ENCODE measurements around the gene HDAC3.

Gene HDAC3

GRCh38 chr5:141603923-141604717, 32.5 kb downstream of the HDAC3 start:
- no peak for DNase-seq (ENCODE audit: low read depth in 1 of 2, low spot score in 1 of 2)

DNA sequence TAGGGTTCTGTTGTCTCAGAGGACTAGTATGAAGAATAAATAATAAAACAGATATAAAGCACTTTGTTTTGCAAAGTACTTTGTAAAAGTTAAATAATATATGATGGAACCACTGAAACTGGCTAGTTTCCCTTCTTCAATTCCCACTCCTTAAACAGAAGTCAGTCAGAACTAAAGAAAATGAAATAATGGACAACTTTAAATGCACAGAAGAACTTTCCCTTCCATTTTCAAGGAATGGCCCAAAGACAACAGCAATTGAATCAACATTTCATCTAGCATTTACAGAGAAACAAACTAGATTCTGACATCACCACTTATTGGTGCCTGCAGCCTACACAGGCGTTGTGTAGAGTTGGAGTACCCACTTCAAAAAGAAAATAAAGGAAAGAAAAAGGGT, 34.0 kb downstream of the HDAC3 start:
- no peak for DNase-seq (ENCODE audit: low read depth in 1 of 2, low spot score in 1 of 2)

DNA sequence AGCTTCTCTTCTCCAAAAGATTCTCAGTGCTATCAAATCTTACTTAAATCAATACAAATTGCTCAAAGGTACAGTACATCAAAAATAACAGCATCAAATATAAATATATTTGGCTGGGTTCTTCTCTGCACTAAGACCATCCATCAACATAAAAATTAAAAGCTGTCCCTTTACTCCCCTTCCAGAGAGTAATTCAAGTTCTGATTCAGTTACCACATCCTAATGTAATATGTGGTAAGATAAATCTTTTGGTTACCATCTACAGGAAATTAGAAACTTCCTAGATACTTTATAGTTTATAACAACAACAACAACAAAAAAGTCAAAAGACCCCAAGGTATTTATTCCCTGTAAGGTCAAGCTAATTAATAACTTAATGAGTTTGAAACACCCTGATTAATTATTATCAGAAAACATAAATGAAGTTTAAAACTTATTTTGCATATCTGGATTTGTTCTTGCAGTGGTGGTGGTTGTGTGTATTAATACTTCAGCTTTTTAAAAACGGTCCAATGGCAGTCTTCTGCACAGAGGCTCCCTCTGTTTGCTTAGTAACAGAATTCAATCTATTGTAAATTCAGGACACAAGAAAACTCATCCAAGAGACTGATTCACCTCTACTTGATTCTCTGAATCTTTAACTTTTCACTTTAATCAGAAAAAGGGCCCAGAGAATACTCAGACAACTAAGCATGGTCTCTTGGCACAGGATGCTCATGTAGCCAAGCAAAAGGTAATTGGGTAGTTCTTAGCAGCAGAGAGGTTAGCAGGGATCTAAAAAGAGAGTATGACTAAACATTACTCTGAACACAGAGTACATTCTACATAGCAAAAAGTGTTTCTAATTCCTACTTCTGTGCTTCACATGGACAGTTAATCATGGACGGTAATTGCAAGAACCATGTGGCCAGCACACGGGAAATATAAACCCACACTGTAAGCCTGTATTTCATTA, 38.0 kb downstream of the HDAC3 start:
- DNase-seq (ENCODE audit: low read depth in 1 of 2, low spot score in 1 of 2), result no peak

GRCh38 chr5:141597814-141598213, 38.8 kb downstream of the HDAC3 start:
- no peak for DNase-seq (ENCODE audit: low read depth in 1 of 2, low spot score in 1 of 2)

DNA sequence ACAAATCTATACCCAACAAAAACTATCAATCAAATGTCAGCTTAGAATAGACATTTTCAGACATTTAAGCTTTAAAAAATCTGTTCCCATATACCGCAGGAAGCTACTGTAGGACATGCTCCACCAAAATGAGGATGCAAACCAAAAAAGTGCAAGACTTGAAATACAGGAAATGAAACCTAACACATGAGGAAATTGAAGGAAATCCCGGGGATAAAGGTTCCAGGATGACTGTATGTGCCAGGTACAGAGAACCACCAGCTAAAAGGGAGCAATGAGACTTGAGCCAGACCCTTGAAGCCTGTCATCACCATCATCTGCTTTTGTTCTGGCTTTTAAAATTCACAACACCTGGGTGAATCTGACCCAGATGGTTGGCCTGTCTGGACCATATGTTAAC, 39.3 kb downstream of the HDAC3 start:
- DNase-seq (ENCODE audit: low read depth in 1 of 2, low spot score in 1 of 2), result no peak

DNA sequence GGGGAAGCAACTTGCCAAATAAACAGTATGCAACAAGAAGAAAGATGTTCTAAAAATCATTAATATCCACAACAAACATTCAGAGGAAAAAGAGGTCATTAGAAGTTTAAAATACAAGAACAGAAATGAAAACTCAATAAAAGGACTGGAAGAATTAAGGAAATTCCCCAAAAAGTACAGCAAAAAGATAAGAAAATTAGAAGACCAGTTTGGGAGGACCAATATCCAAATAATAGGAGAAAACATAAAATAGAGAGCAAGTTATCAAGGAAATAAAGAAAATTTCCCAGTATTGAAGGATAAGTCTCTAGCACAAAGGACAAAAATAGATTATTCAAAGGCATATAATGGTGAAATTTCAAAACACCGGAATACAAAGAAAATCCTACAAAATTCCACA, 39.8 kb downstream of the HDAC3 start:
- DNase-seq (ENCODE audit: low read depth in 1 of 2, low spot score in 1 of 2), result no peak

DNA sequence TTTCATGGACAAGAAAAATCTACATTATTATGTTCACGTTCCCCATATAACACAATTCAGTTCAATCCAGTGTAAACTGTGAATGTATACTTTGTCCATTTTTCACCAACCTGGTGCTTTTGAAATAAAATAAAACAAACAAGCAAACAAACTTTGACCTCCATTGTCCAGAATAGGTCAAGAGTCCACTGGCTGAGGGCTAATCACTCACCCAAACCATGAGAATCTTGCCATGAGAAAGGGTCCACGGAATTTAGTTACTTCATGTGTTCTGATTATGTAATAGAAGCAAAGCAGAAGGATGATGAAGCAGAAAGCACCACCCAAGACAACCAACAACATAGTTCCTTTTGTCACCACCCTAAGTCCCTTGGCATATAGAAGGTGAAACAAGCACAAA, 46.5 kb downstream of the HDAC3 start:
- DNase-seq (ENCODE audit: low read depth in 1 of 2, low spot score in 1 of 2), result no peak

DNA sequence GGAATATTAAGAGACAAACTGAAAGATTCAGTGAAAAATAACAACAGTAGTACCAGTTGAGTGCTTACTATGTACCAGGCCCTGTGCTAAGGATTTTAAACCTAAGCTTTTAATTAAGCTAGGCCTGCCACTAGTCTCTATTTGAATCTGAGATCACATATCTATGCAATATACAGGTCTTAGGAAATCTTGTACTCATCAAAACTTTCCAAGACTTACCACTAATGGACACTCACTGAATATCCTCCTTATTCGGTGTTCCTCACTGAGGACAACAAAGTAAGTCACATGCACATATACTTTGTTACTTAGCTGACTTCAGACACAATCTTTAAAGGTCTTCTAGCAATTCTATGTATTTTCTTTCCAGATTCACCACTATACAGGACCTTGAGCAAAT, 50.4 kb downstream of the HDAC3 start:
- no peak for DNase-seq (ENCODE audit: low read depth in 1 of 2, low spot score in 1 of 2)

- no peak for DNase-seq (ENCODE audit: low read depth in 1 of 2, low spot score in 1 of 2)
Measured at GRCh38 chr5:141585594-141585993, 51.1 kb downstream of the HDAC3 start.

DNA sequence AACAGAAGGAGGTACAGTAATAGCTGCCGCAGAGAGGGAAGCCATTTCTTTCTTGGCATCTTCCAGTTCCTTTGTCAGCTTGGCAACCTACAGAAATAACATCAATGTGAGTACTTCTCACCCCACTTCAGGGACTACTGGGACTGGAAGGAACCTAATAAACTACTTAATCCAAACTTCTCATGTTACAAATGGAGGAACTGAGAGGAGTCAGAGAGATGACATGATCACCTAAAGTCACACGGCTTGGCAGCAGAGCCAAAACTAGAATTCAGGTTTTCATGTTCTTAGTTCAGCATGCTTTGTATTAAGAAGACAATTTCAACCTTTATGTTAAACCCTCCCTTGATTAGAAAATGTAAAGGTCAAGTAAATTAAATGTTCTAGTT, 62.5 kb downstream of the HDAC3 start:
- no peak for DNase-seq (ENCODE audit: low read depth in 1 of 2, low spot score in 1 of 2)

- DNase-seq (ENCODE audit: low read depth in 1 of 2, low spot score in 1 of 2), result no peak
Measured at GRCh38 chr5:141573489-141574121, 63.0 kb downstream of the HDAC3 start.
